Omental fat pad (tissue), 4 donors: ENCODE data around the gene HDAC3. TPM values are rescaled to one million over a fixed set of nuclear protein-coding genes. Genes with fewer than 3 reads are reported as not detected.

Experiments used
- ATAC-seq: fragments of 150-250 bp; one replicate; pipeline ENCODE4 v1.9.1; 2016; ENCODE audit warnings: mild to moderate bottlenecking, moderate library complexity; ENCODE audit not compliant: low FRiP score
- DNase-seq: peaks from one replicate; pipeline ENCODE4 v3.0.0-alpha.2; 2019; ENCODE audit warnings: low spot score
- CTCF ChIP-seq, 3 donors: fragments of 450-650 bp; IDR thresholded peaks; one replicate each; pipeline ENCODE4 v1.5.1; 2016 to 2017; ENCODE audit warnings: antibody characterized with exemption in 3 of 3, mild to moderate bottlenecking in 3 of 3, moderate library complexity in 2 of 3
- total RNA-seq, 4 donors: library from RNA; depleted of rRNA; stranded (reverse); fragments of >200 nt; gene quantifications; one replicate each; pipeline ENCODE4 v1.1.0, GENCODE V29; 2016

Gene HDAC3
- total RNA-seq, 4 donors from 2014 or later: 31.5 to 50.6 (median 38.5) TPM

- ATAC-seq: no peak
- no peak for TF ChIP-seq CTCF (IDR thresholded peaks at IDR 0.05)
- no peak for DNase-seq
Observed at GRCh38 chr5:141657937-141658545, 21.4 kb upstream of the HDAC3 start.

DNA sequence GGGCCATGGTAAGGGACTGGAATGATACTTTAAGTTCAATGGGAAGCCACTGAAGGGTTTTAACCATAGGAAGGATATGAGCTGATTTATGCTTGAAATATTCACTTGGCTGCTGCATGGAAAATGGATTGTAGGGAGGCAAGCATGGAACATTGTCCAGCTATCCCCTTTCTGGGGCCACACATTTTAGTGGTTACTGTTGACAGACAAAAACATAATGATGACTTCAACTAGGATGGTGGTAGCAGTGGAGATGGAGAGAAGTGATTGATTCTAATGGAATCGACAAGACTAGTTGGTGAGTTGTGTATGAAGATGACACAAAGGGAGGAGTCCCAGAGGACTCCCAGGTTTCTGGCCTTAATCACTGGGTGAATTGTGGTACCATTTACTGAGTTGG, 20.8 kb upstream of the HDAC3 start:
- ATAC-seq (no peak), DNase-seq (no peak)
- no peak for TF ChIP-seq CTCF (IDR thresholded peaks at IDR 0.05)

DNA sequence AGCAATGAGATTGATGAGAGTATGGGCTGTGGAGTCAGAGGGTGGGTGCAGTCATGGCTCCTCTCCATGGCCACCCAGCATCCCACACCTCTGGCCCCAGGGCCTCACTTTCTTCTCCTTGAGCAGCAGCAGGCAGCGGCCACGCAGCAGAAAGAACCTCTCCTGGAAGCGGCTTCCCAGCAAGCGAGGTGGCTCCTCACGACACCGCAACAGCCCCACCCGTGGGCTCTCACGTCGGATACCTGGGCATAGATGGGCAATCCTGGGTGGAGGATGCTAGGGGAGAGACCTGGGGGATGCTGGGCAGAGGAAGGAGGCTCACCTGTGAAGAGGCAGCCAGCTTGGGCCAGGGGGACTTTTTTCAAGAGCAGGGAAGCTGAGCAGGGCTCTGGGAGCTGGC, 19.7 kb upstream of the HDAC3 start:
- DNase-seq (no peak), ATAC-seq (no peak)
- TF ChIP-seq CTCF (IDR thresholded peaks at IDR 0.05): no peak

- no peak for DNase-seq
- no peak for TF ChIP-seq CTCF (IDR thresholded peaks at IDR 0.05)
- no peak for ATAC-seq
Observed at GRCh38 chr5:141655020-141655419, 18.4 kb upstream of the HDAC3 start.

- TF ChIP-seq CTCF (IDR thresholded peaks at IDR 0.05): no peak
- ATAC-seq (no peak), DNase-seq (no peak)
Observed at GRCh38 chr5:141654298-141654697, 17.6 kb upstream of the HDAC3 start.

DNA sequence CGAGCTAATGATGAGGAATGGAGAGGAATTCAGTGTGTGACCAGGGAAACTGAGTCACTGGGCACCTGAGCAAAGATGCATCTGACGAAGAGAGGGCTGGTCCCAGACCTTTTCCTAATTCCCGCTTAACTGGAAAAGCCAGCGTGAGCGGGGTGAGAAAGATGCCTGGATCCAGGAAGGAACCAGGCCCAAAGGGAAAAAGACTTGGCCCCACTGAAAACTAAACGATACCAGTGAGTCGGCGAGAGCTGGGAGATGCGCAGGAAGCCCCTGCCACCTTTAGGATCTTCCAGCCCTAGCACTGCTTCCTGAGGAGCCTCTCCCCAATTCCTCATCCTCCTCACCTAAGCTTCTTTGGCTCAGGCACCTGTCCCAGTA, 15.1 kb upstream of the HDAC3 start:
- ATAC-seq (no peak), DNase-seq (no peak)
- no peak for TF ChIP-seq CTCF (IDR thresholded peaks at IDR 0.05)

DNA sequence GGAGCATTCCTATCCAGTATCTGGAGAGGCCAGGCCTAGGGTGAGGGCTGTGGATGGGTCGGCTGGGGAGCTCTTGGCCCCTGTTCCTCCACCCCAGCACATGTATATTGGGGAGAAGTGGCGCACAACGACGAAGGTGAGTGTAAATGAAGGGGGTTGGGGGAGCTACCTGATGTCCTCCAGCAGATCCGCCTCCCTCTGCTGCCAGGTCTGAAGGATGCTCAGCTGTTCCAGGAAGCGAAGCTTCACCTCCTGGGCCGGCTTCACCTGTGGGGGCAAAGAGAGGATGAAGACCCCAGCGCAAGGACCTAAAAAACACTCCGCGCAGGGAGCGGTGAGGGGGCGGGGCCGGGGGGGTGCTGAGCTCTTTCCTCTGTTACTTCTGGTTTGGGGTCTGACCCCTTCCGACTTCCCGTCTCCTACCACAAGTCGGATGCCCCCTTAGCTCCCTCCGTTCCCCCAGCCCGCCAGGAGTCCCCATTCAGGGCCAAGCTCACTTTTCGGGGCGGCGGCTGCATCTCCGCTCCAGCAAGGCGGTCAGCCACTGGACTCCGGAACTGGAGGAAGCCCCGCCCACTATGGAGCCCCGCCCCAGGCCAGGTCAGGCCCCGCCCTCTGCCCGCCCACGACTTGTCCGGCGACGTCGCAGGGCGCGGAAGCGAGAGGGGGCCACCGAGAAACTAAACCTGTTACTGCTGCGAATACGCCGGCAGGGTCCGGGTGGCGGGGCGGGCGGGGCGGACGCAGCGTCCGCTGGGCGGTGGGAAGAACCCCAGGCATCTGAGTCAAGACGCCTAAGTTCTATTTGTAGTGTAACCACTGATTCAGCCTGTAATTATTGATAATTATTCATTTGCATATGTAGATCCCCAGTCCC, 14.4 kb upstream of the HDAC3 start, which contains the start of gene FCHSD1:
Gene FCHSD1, minus strand, starts transcription at position 568 of the 877 bp plus-strand sequence. Its CDS starts 50 bp downstream, at position 518.
- ATAC-seq (peak; percentile 94), DNase-seq (peak; percentile 85)
- no peak for TF ChIP-seq CTCF (IDR thresholded peaks at IDR 0.05)
